Ovary (tissue), 3 donors: ENCODE data around the gene OR13C5.

Experiments
- CTCF ChIP-seq, 3 donors: fragments of 450-650 bp in 2 of 3; fragments of 200-600 bp in 1 of 3; IDR thresholded peaks; one replicate each; pipeline versions ENCODE4 v1.5.1 to v1.8.0; 2016 to 2022; ENCODE audit warnings: antibody characterized with exemption in 3 of 3, mild to moderate bottlenecking in 1 of 3
- EP300 ChIP-seq: sonication (generic); formaldehyde crosslinking; IDR thresholded peaks from one replicate; pipeline ENCODE4 v1.6.1; 2017; ENCODE audit warnings: antibody characterized with exemption
- POLR2A ChIP-seq: fragments of 450-650 bp; IDR thresholded peaks from one replicate; pipeline ENCODE4 v1.6.1; 2017; ENCODE audit warnings: antibody characterized with exemption, mild to moderate bottlenecking, moderate library complexity
- donor health status: DM: no; HTN: no; CAD: no.

- no peak for TF ChIP-seq CTCF (IDR thresholded peaks at IDR 0.05)
- no peak for TF ChIP-seq POLR2A
- TF ChIP-seq EP300: no peak
Measured at GRCh38 chr9:104555521-104555920, 43.7 kb downstream of the OR13C5 start.
